ENCODE data around the gene CNNM1.

DNA sequence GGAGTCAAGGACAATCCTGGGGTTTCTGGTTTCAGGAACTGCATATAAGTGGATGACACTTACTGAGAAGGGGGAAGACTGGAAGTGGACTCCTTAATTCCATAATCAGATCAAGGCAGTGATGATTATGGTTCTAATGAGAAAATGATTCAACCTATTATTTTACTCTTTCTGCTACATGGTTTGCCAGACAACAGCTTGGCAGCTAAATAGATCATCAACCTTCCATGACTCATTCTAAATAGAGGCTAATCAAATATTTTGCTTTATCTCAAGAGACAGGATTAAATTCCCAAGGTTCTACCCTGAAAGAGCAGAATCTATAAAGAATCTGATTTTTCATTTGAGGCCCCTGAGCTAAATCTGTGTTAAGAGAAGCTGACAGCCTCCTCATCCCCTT lies 46.3 kb downstream of the CNNM1 start:
- TF ChIP-seq EZH2 (IDR thresholded peaks at IDR 0.05; ENCODE audit: insufficient read depth, poor library complexity, severe bottlenecking): no peak
- no peak for TF ChIP-seq EZH2phosphoT487 (IDR thresholded peaks at IDR 0.05; ENCODE audit: insufficient read depth, low read depth)
